Endothelial cell of umbilical vein (primary cell): ENCODE results near the gene TSPAN10.
A peak's percentile ranks its signal among the peaks of the same experiment; 100 is the strongest.

Experiments used
- EZH2 ChIP-seq: IDR thresholded peaks from 2 replicates; pipeline ENCODE4 v1.6.1; 2012; ENCODE audit warnings: borderline replicate concordance, low read depth, mild to moderate bottlenecking, moderate library complexity, low read length, inconsistent platforms; ENCODE audit not compliant: severe bottlenecking
- GATA2 ChIP-seq: IDR thresholded peaks from 2 replicates; pipeline ENCODE4 v1.7.0; 2011; ENCODE audit warnings: low read depth, mild to moderate bottlenecking, moderate library complexity, mixed read lengths, low read length; ENCODE audit not compliant: insufficient read length, insufficient read depth
- POLR2A ChIP-seq: IDR thresholded peaks from 2 replicates; pipeline ENCODE4 v1.6.1; 2012; ENCODE audit warnings: low read depth, mild to moderate bottlenecking, control low read depth, low read length
- POLR2AphosphoS5 ChIP-seq: IDR thresholded peaks from 2 replicates; pipeline ENCODE4 v1.6.1; 2012; ENCODE audit warnings: low read depth, mild to moderate bottlenecking, control low read depth, low read length, moderate library complexity; ENCODE audit not compliant: insufficient read depth
- TF ChIP-seq, protein P1 (sequence below), 2 donors: IDR thresholded peaks; 1 replicate in 1 of 2; 2 replicates in 1 of 2; pipeline ENCODE4 v1.5.1; 2011; ENCODE audit warnings: low read length in 2 of 2, mild to moderate bottlenecking in 2 of 2, moderate library complexity in 2 of 2, control low read depth in 1 of 2, inconsistent platforms in 1 of 2, low read depth in 1 of 2; ENCODE audit not compliant: insufficient read depth in 1 of 2; ENCODE audit errors: extremely low read depth in 1 of 2

DNA sequence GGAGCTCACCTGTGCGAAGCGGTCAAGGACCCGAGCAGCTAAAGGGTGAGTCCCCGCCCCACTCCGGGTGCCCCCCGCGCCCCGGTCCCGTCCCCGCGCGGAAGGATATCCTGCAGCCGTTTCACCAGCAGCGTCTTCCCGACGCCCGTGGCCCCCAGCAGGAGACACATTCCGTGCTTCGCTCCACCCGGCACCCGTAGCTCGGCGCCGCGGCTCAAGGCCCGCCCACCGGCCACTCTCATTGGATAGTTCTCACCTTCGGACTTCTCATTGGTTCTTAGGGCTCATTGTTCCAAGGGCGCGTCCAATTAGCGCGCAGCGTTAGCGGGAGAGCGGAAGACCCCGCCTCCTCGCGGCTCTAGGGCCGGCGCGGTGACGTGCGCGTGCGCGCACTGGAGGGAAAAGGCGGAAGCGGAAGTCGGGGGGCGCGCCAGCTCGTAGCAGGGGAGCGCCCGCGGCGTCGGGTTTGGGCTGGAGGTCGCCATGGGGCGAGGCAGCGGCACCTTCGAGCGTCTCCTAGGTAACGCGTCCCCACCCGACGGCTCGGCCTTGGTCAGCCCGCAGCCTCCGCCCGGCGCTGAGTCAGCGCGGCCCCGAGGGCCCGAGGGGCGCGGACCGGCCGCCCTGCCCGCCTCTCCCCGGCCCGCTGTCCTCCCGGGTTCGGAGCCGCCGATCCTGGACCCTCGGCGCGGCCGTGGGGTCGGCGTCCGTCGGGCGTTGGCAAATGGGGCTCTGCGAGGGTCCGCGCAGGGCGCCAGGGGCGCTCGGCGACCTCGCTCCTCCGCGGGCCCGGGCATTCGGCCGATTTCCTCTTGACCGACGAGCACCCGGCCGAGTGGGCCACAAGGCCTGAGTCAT, 46.8 kb downstream of the TSPAN10 start, which contains the start of the genes ARL16 and HGS:
- TF ChIP-seq POLR2A (peak; percentile 71), EZH2 (no peak), POLR2AphosphoS5 (peak; percentile 75), GATA2 (no peak)
- TF ChIP-seq, protein P1, sequence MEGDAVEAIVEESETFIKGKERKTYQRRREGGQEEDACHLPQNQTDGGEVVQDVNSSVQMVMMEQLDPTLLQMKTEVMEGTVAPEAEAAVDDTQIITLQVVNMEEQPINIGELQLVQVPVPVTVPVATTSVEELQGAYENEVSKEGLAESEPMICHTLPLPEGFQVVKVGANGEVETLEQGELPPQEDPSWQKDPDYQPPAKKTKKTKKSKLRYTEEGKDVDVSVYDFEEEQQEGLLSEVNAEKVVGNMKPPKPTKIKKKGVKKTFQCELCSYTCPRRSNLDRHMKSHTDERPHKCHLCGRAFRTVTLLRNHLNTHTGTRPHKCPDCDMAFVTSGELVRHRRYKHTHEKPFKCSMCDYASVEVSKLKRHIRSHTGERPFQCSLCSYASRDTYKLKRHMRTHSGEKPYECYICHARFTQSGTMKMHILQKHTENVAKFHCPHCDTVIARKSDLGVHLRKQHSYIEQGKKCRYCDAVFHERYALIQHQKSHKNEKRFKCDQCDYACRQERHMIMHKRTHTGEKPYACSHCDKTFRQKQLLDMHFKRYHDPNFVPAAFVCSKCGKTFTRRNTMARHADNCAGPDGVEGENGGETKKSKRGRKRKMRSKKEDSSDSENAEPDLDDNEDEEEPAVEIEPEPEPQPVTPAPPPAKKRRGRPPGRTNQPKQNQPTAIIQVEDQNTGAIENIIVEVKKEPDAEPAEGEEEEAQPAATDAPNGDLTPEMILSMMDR (IDR thresholded peaks at IDR 0.05; ENCODE audit: extremely low read depth in 1 of 2, insufficient read depth in 1 of 2, low read depth in 1 of 2, low read length in 2 of 2) = no peak
